ENCODE results near the gene ABHD1.

DNA sequence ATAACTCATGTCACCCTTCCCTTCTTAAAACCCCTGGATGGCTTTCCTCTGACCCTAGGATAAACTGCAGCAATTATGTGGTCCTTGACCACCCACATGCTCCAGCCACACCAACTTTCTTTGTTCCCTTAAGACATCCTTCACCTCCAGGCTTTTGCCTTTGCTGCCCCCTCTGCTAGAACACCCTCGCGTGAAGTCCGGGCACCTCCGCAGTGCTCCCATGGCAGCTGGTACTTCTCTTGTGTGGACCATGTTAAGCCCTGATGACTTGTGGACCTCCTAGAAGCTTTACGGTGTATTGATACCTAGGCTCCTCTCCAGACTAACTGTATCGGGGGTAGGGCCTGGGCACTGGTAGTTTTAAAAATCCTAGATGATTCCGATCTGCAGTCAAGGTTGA, 824 bp upstream of the ABHD1 start:
- TF ChIP-seq CTCF (IDR thresholded peaks at IDR 0.05) (no peak), POLR2A (IDR thresholded peaks at IDR 0.05) (no peak), POLR2AphosphoS5 (IDR thresholded peaks at IDR 0.05) (no peak)

Data from prostate gland (tissue), 2 donors.